Esophagus squamous epithelium (tissue), 5 donors: Measurements from ENCODE around the gene TFCP2. TPM values are rescaled to one million over a fixed set of nuclear protein-coding genes. Genes with fewer than 3 reads are reported as not detected.

Source experiments
- DNase-seq: peaks from one replicate; lab custom pipeline; 2025; lab: John Stamatoyannopoulos, UW
- H3K27ac ChIP-seq, 4 donors: fragments of 200-600 bp; sonication (generic); one replicate each; pipeline ENCODE4 v1.5.1; 2016 to 2019; ENCODE audit warnings: mild to moderate bottlenecking in 1 of 4
- H3K27me3 ChIP-seq, 4 donors: fragments of 200-600 bp; sonication (generic); 1 replicate in 3 of 4; 2 replicates in 1 of 4; pipeline versions ENCODE4 v1.5.1 to v1.6.0; 2017 to 2021; ENCODE audit warnings: antibody characterized with exemption in 1 of 4
- H3K36me3 ChIP-seq, 3 donors: fragments of 200-600 bp; sonication (generic); one replicate each; pipeline ENCODE4 v1.5.1; 2016 to 2019
- H3K4me1 ChIP-seq, 3 donors: fragments of 200-600 bp; sonication (generic); one replicate each; pipeline ENCODE4 v1.5.1; 2017 to 2019
- H3K4me3 ChIP-seq, 4 donors: fragments of 200-600 bp; sonication (generic); 1 replicate in 3 of 4; 2 replicates in 1 of 4; pipeline ENCODE4 v1.5.1; 2016 to 2019; ENCODE audit warnings: mild to moderate bottlenecking in 2 of 4, moderate library complexity in 1 of 4
- H3K9me3 ChIP-seq, 3 donors: fragments of 200-600 bp; sonication (generic); one replicate each; pipeline ENCODE4 v1.5.1; 2016 to 2019
- POLR2A ChIP-seq, 4 donors: fragments of 450-650 bp; IDR thresholded peaks; one replicate each; pipeline ENCODE4 v1.6.1; 2017; ENCODE audit warnings: antibody characterized with exemption in 4 of 4, mild to moderate bottlenecking in 4 of 4, moderate library complexity in 3 of 4
- WGBS, 2 donors: methylation state at CpG; one replicate each; pipeline ENCODE4 v1.1.5; 2018; 5-methylcytosine and 5-hydroxymethylcytosine counted together
- intact Hi-C: fragments of 100-400 bp; cut with DNase I; formaldehyde crosslinking; loops from one replicate; pipeline ENCODE4 v1.15.0; 2022
- total RNA-seq, 4 donors: library from RNA; depleted of rRNA; stranded (reverse); fragments of >200 nt; gene quantifications; one replicate each; pipeline ENCODE4 v1.1.0, GENCODE V29; 2016
- TF ChIP-seq, protein P1 (sequence below), 6 experiments: fragments of 450-650 bp in 4 of 6; fragments of 200-600 bp in 2 of 6; sonication (generic) in 2 of 6; IDR thresholded peaks; one replicate each; pipeline ENCODE4 v1.5.1; 2016 to 2019; ENCODE audit warnings: antibody characterized with exemption in 6 of 6, mild to moderate bottlenecking in 4 of 6, moderate library complexity in 4 of 6
- donor health status: DM: yes; HTN: yes; CAD: no.

TFCP2 gene
- total RNA-seq, 4 donors from 2014 or later: 10.8 to 12.0 (median 11.7) TPM

DNA sequence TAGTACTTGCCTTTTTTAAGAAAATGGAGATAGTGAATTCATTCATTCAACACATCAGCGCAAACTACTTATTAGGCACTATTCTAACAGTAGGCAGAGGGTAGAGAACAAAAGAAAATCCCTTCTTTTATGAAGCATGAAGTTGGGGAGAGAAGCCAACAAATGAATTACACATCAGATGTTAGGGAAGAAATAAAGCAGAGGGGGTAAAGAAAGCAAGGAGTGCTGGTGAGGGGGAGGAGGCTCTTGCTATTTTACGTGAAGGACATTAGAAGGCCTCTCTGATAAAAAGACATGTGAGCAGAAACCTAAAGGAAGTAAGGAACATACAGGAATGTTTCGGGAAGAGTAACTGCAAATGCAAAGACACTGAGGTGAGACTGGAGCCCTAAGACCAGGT, 22.2 kb downstream of the TFCP2 start:
- WGBS, 2 donors: 62 to 65% methylated on average over 3 of the region's 3 CpGs
- no peaks in the 10 kb centered on the region for H3K4me1 ChIP-seq
- DNase-seq: no peak

GRCh38 chr12:51147309-51147708, 25.6 kb downstream of the TFCP2 start:
- H3K4me3 ChIP-seq: no peak overlapping the region
- H3K4me1 ChIP-seq: no peaks in the 10 kb centered on the region
- no peaks in the 10 kb centered on the region for H3K27me3 ChIP-seq
- TF ChIP-seq, protein P1, sequence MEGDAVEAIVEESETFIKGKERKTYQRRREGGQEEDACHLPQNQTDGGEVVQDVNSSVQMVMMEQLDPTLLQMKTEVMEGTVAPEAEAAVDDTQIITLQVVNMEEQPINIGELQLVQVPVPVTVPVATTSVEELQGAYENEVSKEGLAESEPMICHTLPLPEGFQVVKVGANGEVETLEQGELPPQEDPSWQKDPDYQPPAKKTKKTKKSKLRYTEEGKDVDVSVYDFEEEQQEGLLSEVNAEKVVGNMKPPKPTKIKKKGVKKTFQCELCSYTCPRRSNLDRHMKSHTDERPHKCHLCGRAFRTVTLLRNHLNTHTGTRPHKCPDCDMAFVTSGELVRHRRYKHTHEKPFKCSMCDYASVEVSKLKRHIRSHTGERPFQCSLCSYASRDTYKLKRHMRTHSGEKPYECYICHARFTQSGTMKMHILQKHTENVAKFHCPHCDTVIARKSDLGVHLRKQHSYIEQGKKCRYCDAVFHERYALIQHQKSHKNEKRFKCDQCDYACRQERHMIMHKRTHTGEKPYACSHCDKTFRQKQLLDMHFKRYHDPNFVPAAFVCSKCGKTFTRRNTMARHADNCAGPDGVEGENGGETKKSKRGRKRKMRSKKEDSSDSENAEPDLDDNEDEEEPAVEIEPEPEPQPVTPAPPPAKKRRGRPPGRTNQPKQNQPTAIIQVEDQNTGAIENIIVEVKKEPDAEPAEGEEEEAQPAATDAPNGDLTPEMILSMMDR (IDR thresholded peaks at IDR 0.05): no peak
- no peak for TF ChIP-seq POLR2A (IDR thresholded peaks at IDR 0.05)
- intact Hi-C loops: no loop called here
- no peak overlapping the region for H3K27ac ChIP-seq
- 71 to 83% methylated on average over 1 of the region's 1 CpG for WGBS, 2 donors
- H3K9me3 ChIP-seq: no peaks in the 10 kb centered on the region
- no peak for DNase-seq
- no peaks in the 10 kb centered on the region for H3K36me3 ChIP-seq

More for the DNA sequence above, 22.2 kb downstream of the TFCP2 start:
- no peaks in the 10 kb centered on the region for H3K27me3 ChIP-seq
- H3K9me3 ChIP-seq: no peaks in the 10 kb centered on the region
- H3K36me3 ChIP-seq: no peaks in the 10 kb centered on the region
- H3K4me3 ChIP-seq: no peak overlapping the region
- intact Hi-C loops: no loop called here
- no peak overlapping the region for H3K27ac ChIP-seq
- no peak for TF ChIP-seq POLR2A (IDR thresholded peaks at IDR 0.05)
- TF ChIP-seq, protein P1 (IDR thresholded peaks at IDR 0.05): no peak

DNA sequence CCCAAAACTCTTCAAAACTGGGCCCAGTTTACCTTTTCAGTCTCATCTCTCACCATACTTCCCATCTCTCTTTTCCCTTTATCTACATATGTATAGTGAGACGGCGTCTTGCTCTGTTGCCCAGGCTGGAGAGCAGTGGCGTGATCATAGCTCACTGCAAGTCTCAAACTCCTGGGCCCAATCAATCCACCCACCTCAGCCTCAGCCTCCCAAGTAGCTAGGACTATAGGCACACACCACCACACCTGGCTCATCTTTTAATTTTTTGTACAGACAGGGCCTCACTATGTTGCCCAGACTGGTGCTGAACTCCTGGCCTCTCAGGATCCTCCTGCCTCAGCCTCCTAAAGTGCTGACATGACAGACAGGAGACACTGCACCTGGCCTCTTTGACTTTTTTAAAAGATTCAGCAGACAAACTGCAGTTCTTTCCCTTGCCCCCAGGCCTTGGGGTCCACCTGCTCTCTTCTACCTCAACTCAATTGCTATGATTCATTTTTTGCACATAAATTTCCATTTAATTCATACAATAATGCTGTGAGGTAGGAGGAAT, 33.6 kb downstream of the TFCP2 start:
- no peaks in the 10 kb centered on the region for H3K9me3 ChIP-seq
- H3K4me1 ChIP-seq: no peaks in the 10 kb centered on the region
- no peaks in the 10 kb centered on the region for H3K27me3 ChIP-seq
- H3K4me3 ChIP-seq: no peak overlapping the region
- intact Hi-C loops: no loop called here
- peaks cover 0 to 31% (median 0%) of the 10 kb centered on the region in 3 donors for H3K36me3 ChIP-seq
- WGBS, 2 donors: 97 to 100% methylated on average over 3 of the region's 3 CpGs
- H3K27ac ChIP-seq: no peak overlapping the region
- no peak for TF ChIP-seq POLR2A (IDR thresholded peaks at IDR 0.05)
- DNase-seq: no peak

- Histone ChIP-seq H3K4me3 (no peak overlapping the region), H3K4me1 (peaks cover 0 to 10% (median 0%) of the 10 kb centered on the region in 3 donors), H3K27me3 (no peaks in the 10 kb centered on the region), H3K9me3 (no peaks in the 10 kb centered on the region), H3K27ac (no peak overlapping the region), H3K36me3 (peaks cover 0 to 25% (median 0%) of the 10 kb centered on the region in 3 donors)
- intact Hi-C loops: no loop called here
- TF ChIP-seq POLR2A (IDR thresholded peaks at IDR 0.05): no peak
- TF ChIP-seq, protein P1 (IDR thresholded peaks at IDR 0.05): no peak
- 70 to 86% methylated on average over 3 to 5 of the region's 5 CpGs for WGBS, 2 donors
- no peak for DNase-seq
These were observed 40.2 kb downstream of the TFCP2 start for GRCh38 chr12:51132693-51133092.

GRCh38 chr12:51131745-51132521, 41.0 kb downstream of the TFCP2 start:
- no peaks in the 10 kb centered on the region for H3K9me3 ChIP-seq
- 84 to 97% methylated on average over 4 to 5 of the region's 5 CpGs for WGBS, 2 donors
- no peak overlapping the region for H3K4me3 ChIP-seq
- TF ChIP-seq, protein P1 (IDR thresholded peaks at IDR 0.05): no peak
- TF ChIP-seq POLR2A (IDR thresholded peaks at IDR 0.05): no peak
- H3K36me3 ChIP-seq: peaks cover 0 to 23% (median 0%) of the 10 kb centered on the region in 3 donors
- H3K27me3 ChIP-seq: no peaks in the 10 kb centered on the region
- H3K4me1 ChIP-seq: peaks cover 0 to 17% (median 2%) of the 10 kb centered on the region in 3 donors
- no peak for DNase-seq
- no peak overlapping the region for H3K27ac ChIP-seq
- intact Hi-C loops: no loop called here
